ENCODE data around the gene CYP3A5. TPM values are rescaled to one million over a fixed set of nuclear protein-coding genes. Genes with fewer than 3 reads are reported as not detected.

Gene CYP3A5
- polyA plus RNA-seq, 1 experiment = 0.21 TPM

- ChIA-PET CTCF (no interaction called here), POLR2A (interaction anchor here (1.6 kb wide), 1 partner anchor 13 kb away, joined by 5 read pairs; the partner anchor contains the start of gene ZSCAN25)
- no peak for DNase-seq (ENCODE audit: low read depth, low spot score)
- H3K4me3 ChIP-seq (ENCODE audit: low read depth, low read length) = no peak overlapping the region
- no peaks in the 10 kb centered on the region for H3K27me3 ChIP-seq (ENCODE audit: control insufficient read depth, insufficient read depth, low read length)
- no peak for TF ChIP-seq CTCF (IDR thresholded peaks at IDR 0.05; ENCODE audit: low read depth, low read length)
- no peak overlapping the region for H3K27ac ChIP-seq (ENCODE audit: low read depth, low read length)
- no peaks in the 10 kb centered on the region for H3K9me3 ChIP-seq (ENCODE audit: control insufficient read depth, insufficient read depth, low read length)
These were observed 50.2 kb downstream of the CYP3A5 start for GRCh38 chr7:99629643-99630042.

- POLR2A ChIA-PET = interaction anchor here (1.6 kb wide), 1 partner anchor 12 kb away, joined by 5 read pairs; the partner anchor contains the start of gene ZSCAN25
- no peak for TF ChIP-seq CTCF (IDR thresholded peaks at IDR 0.05; ENCODE audit: low read depth, low read length)
- Histone ChIP-seq H3K9me3 (ENCODE audit: control insufficient read depth, insufficient read depth, low read length) (no peaks in the 10 kb centered on the region), H3K27ac (ENCODE audit: low read depth, low read length) (no peak overlapping the region), H3K27me3 (ENCODE audit: control insufficient read depth, insufficient read depth, low read length) (no peaks in the 10 kb centered on the region), H3K4me3 (ENCODE audit: low read depth, low read length) (no peak overlapping the region)
- DNase-seq (ENCODE audit: low read depth, low spot score) = no peak
- CTCF ChIA-PET = no interaction called here
These were observed 51.0 kb downstream of the CYP3A5 start for GRCh38 chr7:99628471-99629465.

GRCh38 chr7:99627513-99627912 is 52.3 kb downstream of the CYP3A5 start:
- Histone ChIP-seq H3K27me3 (ENCODE audit: control insufficient read depth, insufficient read depth, low read length) (no peaks in the 10 kb centered on the region), H3K9me3 (ENCODE audit: control insufficient read depth, insufficient read depth, low read length) (no peaks in the 10 kb centered on the region), H3K4me3 (ENCODE audit: low read depth, low read length) (no peak overlapping the region), H3K27ac (ENCODE audit: low read depth, low read length) (no peak overlapping the region)
- DNase-seq (ENCODE audit: low read depth, low spot score) = no peak
- ChIA-PET CTCF (no interaction called here), POLR2A (no interaction called here)
- no peak for TF ChIP-seq CTCF (IDR thresholded peaks at IDR 0.05; ENCODE audit: low read depth, low read length)

- Histone ChIP-seq H3K27me3 (ENCODE audit: control insufficient read depth, insufficient read depth, low read length) (no peaks in the 10 kb centered on the region), H3K9me3 (ENCODE audit: control insufficient read depth, insufficient read depth, low read length) (no peaks in the 10 kb centered on the region), H3K27ac (ENCODE audit: low read depth, low read length) (no peak overlapping the region), H3K4me3 (ENCODE audit: low read depth, low read length) (no peak overlapping the region)
- DNase-seq (ENCODE audit: low read depth, low spot score) = no peak
- no peak for TF ChIP-seq CTCF (IDR thresholded peaks at IDR 0.05; ENCODE audit: low read depth, low read length)
- ChIA-PET POLR2A (no interaction called here), CTCF (no interaction called here)
These were observed 53.1 kb downstream of the CYP3A5 start for GRCh38 chr7:99626661-99627060.

GRCh38 chr7:99625961-99626360 is 53.8 kb downstream of the CYP3A5 start:
- no peak overlapping the region for H3K4me3 ChIP-seq (ENCODE audit: low read depth, low read length)
- CTCF ChIA-PET = no interaction called here
- DNase-seq (ENCODE audit: low read depth, low spot score) = no peak
- no peaks in the 10 kb centered on the region for H3K9me3 ChIP-seq (ENCODE audit: control insufficient read depth, insufficient read depth, low read length)
- POLR2A ChIA-PET = no interaction called here
- no peak overlapping the region for H3K27ac ChIP-seq (ENCODE audit: low read depth, low read length)
- H3K27me3 ChIP-seq (ENCODE audit: control insufficient read depth, insufficient read depth, low read length) = no peaks in the 10 kb centered on the region
- TF ChIP-seq CTCF (IDR thresholded peaks at IDR 0.05; ENCODE audit: low read depth, low read length) = no peak
